H1 (cell line): Measurements from ENCODE around the gene TOP1. TPM values are rescaled to one million over a fixed set of nuclear protein-coding genes. Genes with fewer than 3 reads are reported as not detected.

Experiments
- CTCF ChIA-PET: fragments of 300-600 bp; sonication (Branson Sonifier 250); formaldehyde crosslinking; loops from one replicate; lab custom pipeline; 2021; ENCODE audit not compliant: partially characterized antibody; lab: Charles Lee
- POLR2A ChIA-PET: fragments of 300-600 bp; sonication (Branson Sonifier 250); formaldehyde crosslinking; loops from one replicate; lab custom pipeline; 2021; ENCODE audit warnings: inconsistent platforms; ENCODE audit not compliant: partially characterized antibody; lab: Charles Lee
- DNase-seq, 2 experiments: peaks; one replicate each; pipeline versions ENCODE4 v3.0.0 to v3.0.0-alpha.2; 2010 to 2022; ENCODE audit warnings: low spot score in 2 of 2, low read depth in 1 of 2, mixed read lengths in 1 of 2
- FAIRE-seq: peaks from 2 replicates; lab custom pipeline; 2011; peaks lifted over from hg19 to GRCh38; lab: Jason Lieb, UNC
- H2AFZ ChIP-seq: 2 replicates; pipeline ENCODE4 v1.8.1; 2012; ENCODE audit warnings: low read length, inconsistent platforms
- H2AK5ac ChIP-seq: 2 replicates; pipeline ENCODE4 v1.6.1; 2013; ENCODE audit warnings: low read depth, low read length
- H2BK120ac ChIP-seq: replicated peaks from 2 replicates; pipeline ENCODE3; 2013; ENCODE audit warnings: low read depth, low read length, inconsistent platforms
- H2BK12ac ChIP-seq: 2 replicates; pipeline ENCODE4 v1.6.1; 2013; ENCODE audit warnings: low read depth, low read length
- H2BK15ac ChIP-seq: 2 replicates; pipeline ENCODE4 v1.6.1; 2013; ENCODE audit warnings: low read length
- H2BK20ac ChIP-seq: 2 replicates; pipeline ENCODE4 v1.6.1; 2013; ENCODE audit warnings: low read length
- H2BK5ac ChIP-seq: 2 replicates; pipeline ENCODE4 v1.6.1; 2013; ENCODE audit warnings: low read depth, low read length
- H3K14ac ChIP-seq: 2 replicates; pipeline ENCODE4 v1.6.1; 2013; ENCODE audit warnings: inconsistent platforms; ENCODE audit not compliant: insufficient read length
- H3K18ac ChIP-seq: 2 replicates; pipeline ENCODE4 v1.6.1; 2013; ENCODE audit warnings: low read length; ENCODE audit errors: extremely low read depth
- H3K23ac ChIP-seq: 2 replicates; pipeline ENCODE4 v1.6.1; 2013; ENCODE audit warnings: inconsistent platforms; ENCODE audit not compliant: insufficient read length
- H3K23me2 ChIP-seq: 2 replicates; pipeline ENCODE4 v1.6.1; 2013; ENCODE audit warnings: low read depth, low read length
- H3K27ac ChIP-seq: 2 replicates; pipeline ENCODE4 v1.6.1; 2011; ENCODE audit warnings: low read depth, low read length, inconsistent platforms
- H3K27me3 ChIP-seq, 4 experiments: replicated peaks in 1 of 4; 1 replicate in 1 of 4; 2 replicates in 3 of 4; pipeline versions ENCODE4 v1.6.1 to v1.8.1; 2011 to 2013; ENCODE audit warnings: low read length in 3 of 4, mild to moderate bottlenecking in 3 of 4, inconsistent platforms in 2 of 4, mixed read lengths in 2 of 4, moderate library complexity in 1 of 4; ENCODE audit not compliant: control insufficient read depth in 3 of 4, insufficient read depth in 3 of 4; ENCODE audit errors: extremely low read depth in 1 of 4
- H3K36me3 ChIP-seq, 4 experiments: 2 replicates each; pipeline versions ENCODE4 v1.6.1 to v1.8.1; 2011 to 2013; ENCODE audit warnings: mild to moderate bottlenecking in 4 of 4, low read length in 3 of 4, moderate library complexity in 2 of 4, control low read depth in 1 of 4, inconsistent platforms in 1 of 4; ENCODE audit not compliant: insufficient read depth in 4 of 4, control insufficient read depth in 2 of 4
- H3K4ac ChIP-seq: replicated peaks from 2 replicates; pipeline ENCODE3; 2013; ENCODE audit warnings: low read length, low read depth, mixed read lengths, inconsistent platforms; ENCODE audit not compliant: insufficient read length
- H3K4me1 ChIP-seq, 4 experiments: replicated peaks in 1 of 4; 1 replicate in 1 of 4; 2 replicates in 3 of 4; pipeline versions ENCODE4 v1.6.1 to v1.8.1; 2011 to 2013; ENCODE audit warnings: low read length in 3 of 4, inconsistent platforms in 2 of 4, mixed read lengths in 1 of 4; ENCODE audit not compliant: insufficient read depth in 4 of 4, control insufficient read depth in 3 of 4
- H3K4me2 ChIP-seq, 2 experiments: 2 replicates each; pipeline versions ENCODE4 v1.6.1 to v1.8.1; 2011 to 2013; ENCODE audit warnings: low read depth in 2 of 2, low read length in 2 of 2, control low read depth in 1 of 2, inconsistent platforms in 1 of 2, mild to moderate bottlenecking in 1 of 2; ENCODE audit not compliant: insufficient read depth in 1 of 2
- H3K4me3 ChIP-seq, 4 experiments: fragments of 200-600, 300-600 bp in 1 of 4; sonication (generic), shearing (Covaris generic), sonication (Bioruptor Twin) in 1 of 4; 2 replicates each; pipeline versions ENCODE4 v1.5.1 to v1.8.1; 2011 to 2016; ENCODE audit warnings: low read length in 4 of 4, low read depth in 3 of 4, control low read depth in 2 of 4, inconsistent platforms in 2 of 4, mild to moderate bottlenecking in 2 of 4, mixed read lengths in 1 of 4, moderate library complexity in 1 of 4; ENCODE audit not compliant: insufficient read depth in 2 of 4; ENCODE audit errors: extremely low read depth in 1 of 4
- H3K56ac ChIP-seq: replicated peaks from 2 replicates; pipeline ENCODE3; 2013; ENCODE audit warnings: low read depth, mild to moderate bottlenecking, mixed read lengths, low read length, inconsistent platforms; ENCODE audit not compliant: insufficient read length
- H3K79me1 ChIP-seq: 2 replicates; pipeline ENCODE4 v1.6.1; 2013; ENCODE audit warnings: low read depth, low read length, control low read depth
- H3K79me2 ChIP-seq, 2 experiments: 2 replicates each; pipeline versions ENCODE4 v1.6.1 to v1.8.1; 2012 to 2013; ENCODE audit warnings: low read length in 2 of 2, mild to moderate bottlenecking in 2 of 2, inconsistent platforms in 1 of 2; ENCODE audit not compliant: insufficient read depth in 2 of 2, control insufficient read depth in 1 of 2
- H3K9ac ChIP-seq, 4 experiments: replicated peaks in 1 of 4; 1 replicate in 1 of 4; 2 replicates in 3 of 4; pipeline versions ENCODE4 v1.6.1 to v1.8.1; 2011 to 2013; ENCODE audit warnings: low read depth in 3 of 4, low read length in 3 of 4, control low read depth in 2 of 4, mild to moderate bottlenecking in 2 of 4, moderate library complexity in 2 of 4, inconsistent platforms in 1 of 4; ENCODE audit errors: extremely low read depth in 1 of 4
- H3K9me3 ChIP-seq, 2 experiments: 2 replicates each; pipeline versions ENCODE4 v1.6.1 to v1.8.1; 2012 to 2013; ENCODE audit warnings: mild to moderate bottlenecking in 2 of 2, moderate library complexity in 2 of 2, control low read depth in 1 of 2, inconsistent platforms in 1 of 2, low read depth in 1 of 2, low read length in 1 of 2, mixed read lengths in 1 of 2; ENCODE audit not compliant: insufficient read depth in 2 of 2
- H4K20me1 ChIP-seq, 2 experiments: replicated peaks in 1 of 2; 2 replicates each; pipeline versions ENCODE3 to v1.8.1; 2011 to 2013; ENCODE audit warnings: inconsistent platforms in 2 of 2, low read length in 2 of 2, mild to moderate bottlenecking in 1 of 2; ENCODE audit not compliant: insufficient read depth in 2 of 2, control insufficient read depth in 1 of 2
- H4K5ac ChIP-seq: 2 replicates; pipeline ENCODE4 v1.6.1; 2013; ENCODE audit warnings: low read length, low read depth, mixed read lengths, inconsistent platforms; ENCODE audit not compliant: insufficient read length
- H4K8ac ChIP-seq: 2 replicates; pipeline ENCODE4 v1.8.0; 2013; ENCODE audit warnings: mild to moderate bottlenecking, moderate library complexity, low read length, inconsistent platforms; ENCODE audit not compliant: insufficient read depth; ENCODE audit errors: extremely low read depth
- H4K91ac ChIP-seq: replicated peaks from 2 replicates; pipeline ENCODE3; 2013; ENCODE audit warnings: low read length, mixed read lengths, inconsistent platforms; ENCODE audit not compliant: insufficient read length
- BRCA1 ChIP-seq: IDR thresholded peaks from 2 replicates; pipeline ENCODE4 v1.6.1; 2012; ENCODE audit warnings: low read depth, low read length, improper control_type of control experiment
- EGR1 ChIP-seq: IDR thresholded peaks from 2 replicates; pipeline ENCODE4 v1.6.1; 2011; ENCODE audit warnings: low read depth, low read length, borderline replicate concordance
- SP2 ChIP-seq: IDR thresholded peaks from 2 replicates; pipeline ENCODE4 v1.6.1; 2012; ENCODE audit warnings: mild to moderate bottlenecking, low read length, inconsistent platforms
- SP4 ChIP-seq: IDR thresholded peaks from 2 replicates; pipeline ENCODE4 v1.6.1; 2012; ENCODE audit warnings: low read length, inconsistent platforms
- TCF12 ChIP-seq: IDR thresholded peaks from 2 replicates; pipeline ENCODE4 v1.6.1; 2011; ENCODE audit warnings: low read depth, mild to moderate bottlenecking, low read length
- WGBS, 2 experiments: shearing (Covaris generic) in 1 of 2; methylation state at CpG; one replicate each; pipeline versions ENCODE4 v1.1.6 to v1.1.7; 2013 to 2015; ENCODE audit warnings: low lambda C conversion rate in 2 of 2, mixed read lengths in 2 of 2, inconsistent platforms in 1 of 2, low coverage in 1 of 2, missing lambda C conversion rate in 1 of 2; ENCODE audit not compliant: insufficient replicate concordance in 2 of 2, insufficient coverage in 1 of 2, insufficient read length in 1 of 2; ENCODE audit errors: extremely low coverage in 1 of 2, missing lambda C conversion rate in 1 of 2; 5-methylcytosine and 5-hydroxymethylcytosine counted together
- polyA plus RNA-seq, 7 experiments: library from polyadenylated mRNA; depleted of rRNA in 3 of 7; stranded (reverse) in 5 of 7; unstranded in 2 of 7; fragments of >200 nt in 5 of 7; fragments of 200-250 nt in 2 of 7; gene quantifications; 1 replicate in 5 of 7; 2 replicates in 1 of 7; 4 replicates in 1 of 7; pipeline versions ENCODE4 v1.2.1 to v1.2.3, GENCODE V29; 2011 to 2013; ENCODE audit warnings: missing spikeins in 2 of 7, mixed read lengths in 2 of 7
- total RNA-seq: library from RNA; stranded (reverse); fragmentation: NEBNext Ultra II Directional; extraction: Animal tissue kit (Norgen Biotek cat#: 25700); gene quantifications from 2 replicates; pipeline ENCODE4 v1.2.1, GENCODE V29; 2021

Gene TOP1
- total and polyA plus RNA-seq, 2 of the 8 experiments (the other 6 are each of a cell fraction or from before 2014, with no cell fraction given) = 7.4 to 108 TPM

GRCh38 chr20:41040855-41041254, 12.2 kb downstream of the TOP1 start:
- Histone ChIP-seq H4K8ac (no peak overlapping the region), H3K56ac (no peak overlapping the region), H2BK5ac (no peak overlapping the region), H2BK120ac (no peak overlapping the region), H4K5ac (no peak overlapping the region), H2AFZ (no peak overlapping the region), H3K4ac (no peak overlapping the region), H3K4me2 (no peak overlapping the region), H3K14ac (no peak overlapping the region), H4K91ac (no peak overlapping the region), H3K18ac (no peak overlapping the region), H3K4me3 (no peak overlapping the region), H2AK5ac (no peak overlapping the region), H3K23ac (no peak overlapping the region), H3K9me3 (no peaks in the 10 kb centered on the region), H2BK12ac (no peak overlapping the region), H3K27ac (no peak overlapping the region), H3K79me1 (no peaks in the 10 kb centered on the region; the same call in 1 of the 2 replicates), H3K23me2 (no peaks in the 10 kb centered on the region), H3K9ac (no peak overlapping the region), H3K4me1 (peaks cover 0 to 3% (median 2%) of the 10 kb centered on the region in 4 experiments; a peak in 4 of 7 replicates), H2BK20ac (no peak overlapping the region), H3K27me3 (peaks cover 0 to 5% (median under 1%) of the 10 kb centered on the region in 4 experiments; a peak in 3 of 7 replicates), H2BK15ac (no peak overlapping the region), H3K79me2 (peaks cover 5 to 94% of the 10 kb centered on the region in 2 experiments), H4K20me1 (peaks cover 39 to 40% of the 10 kb centered on the region in 2 experiments), H3K36me3 (peaks cover 0 to 9% (median 0%) of the 10 kb centered on the region in 4 experiments; a peak in 2 of 8 replicates)
- 96% methylated on average over 1 of the region's 1 CpG; no CpG with 5 or more reads in 1 of the 2 experiments for WGBS, 2 experiments
- TF ChIP-seq SP4 (no peak), EGR1 (no peak), SP2 (no peak), BRCA1 (no peak), TCF12 (no peak)
- DNase-seq = no peak
- POLR2A ChIA-PET = interaction anchor here (2.2 to 5.9 kb wide), 2 partner anchors 8 to 10 kb away, joined by 7 to 45 read pairs; no protein-coding TSS in a partner anchor
- CTCF ChIA-PET = interaction anchor here (0.5 to 1.8 kb wide), 4 partner anchors 10 to 87 kb away, joined by 4 to 5 read pairs (median 4); no protein-coding TSS in a partner anchor
- FAIRE-seq = no peak
